Left lung (tissue), 10 donors: ENCODE measurements around the gene TMSB4X. TPM values are rescaled to one million over a fixed set of nuclear protein-coding genes. Genes with fewer than 3 reads are reported as not detected.
"Not testable (repeated sequence)": the region's sequence is repeated elsewhere in the genome, so short reads cannot be mapped to it uniquely, and the experiment has no call there.

Experiments
- ATAC-seq: fragments of 200-7000 bp; cut with Tn5 transposase; one replicate; pipeline ENCODE4 v1.9.1; 2020; ENCODE audit warnings: moderate library complexity
- DNase-seq, 4 donors: peaks; one replicate each; pipeline ENCODE4 v3.0.0-alpha.2; 2013 to 2020
- H3K27ac ChIP-seq, 2 donors: fragments of 200-600 bp; sonication (generic) in 1 of 2; one replicate each; pipeline versions ENCODE4 v1.5.0 to v1.8.0; 2020 to 2021
- H3K27me3 ChIP-seq, 2 donors: fragments of 200-600 bp; sonication (generic) in 1 of 2; one replicate each; pipeline versions ENCODE4 v1.5.0 to v1.8.0; 2020 to 2021
- H3K36me3 ChIP-seq, 2 donors: fragments of 200-600 bp; sonication (generic) in 1 of 2; one replicate each; pipeline versions ENCODE4 v1.5.0 to v1.8.0; 2020 to 2021
- H3K4me1 ChIP-seq, 2 donors: fragments of 200-600 bp; one replicate each; pipeline ENCODE4 v1.8.0; 2021
- H3K4me3 ChIP-seq, 2 donors: fragments of 200-600 bp; sonication (generic) in 1 of 2; one replicate each; pipeline versions ENCODE4 v1.5.0 to v1.8.0; 2020 to 2021; ENCODE audit warnings: mild to moderate bottlenecking in 1 of 2
- H3K9me3 ChIP-seq, 2 donors: fragments of 200-600 bp; sonication (generic) in 1 of 2; one replicate each; pipeline versions ENCODE4 v1.5.0 to v1.8.0; 2020 to 2021
- intact Hi-C, 2 donors: fragments of 100-400 bp; cut with DNase I; formaldehyde crosslinking; loops; one replicate each; pipeline versions ENCODE4 v1.11.2 to v1.14.2; 2022
- polyA plus RNA-seq, 6 donors: library from polyadenylated mRNA; unstranded; fragments of 120-200 nt; gene quantifications; one replicate each; pipeline ENCODE4 v1.2.1, GENCODE V29; 2013; ENCODE audit not compliant: insufficient read length in 6 of 6
- total RNA-seq, 2 donors: library from RNA; stranded (reverse); fragmentation: NEBNext Ultra II Directional; extraction: Animal tissue kit (Norgen Biotek cat#: 25700); gene quantifications; one replicate each; pipeline ENCODE4 v1.2.1, GENCODE V29; 2021
- TF ChIP-seq, protein P1 (sequence below), 2 donors: fragments of 200-600 bp; sonication (generic) in 1 of 2; IDR thresholded peaks; one replicate each; pipeline versions ENCODE4 v1.5.0 to v1.8.0; 2021; ENCODE audit warnings: antibody characterized with exemption in 2 of 2
- donor health status: DM: no; HTN: yes; CAD: no.
- donor health status: DM: no; HTN: no; CAD: no.

Gene TMSB4X
- total and polyA plus RNA-seq, 8 donors, result 3,301 to 4,791 (median 3,530) TPM

DNA sequence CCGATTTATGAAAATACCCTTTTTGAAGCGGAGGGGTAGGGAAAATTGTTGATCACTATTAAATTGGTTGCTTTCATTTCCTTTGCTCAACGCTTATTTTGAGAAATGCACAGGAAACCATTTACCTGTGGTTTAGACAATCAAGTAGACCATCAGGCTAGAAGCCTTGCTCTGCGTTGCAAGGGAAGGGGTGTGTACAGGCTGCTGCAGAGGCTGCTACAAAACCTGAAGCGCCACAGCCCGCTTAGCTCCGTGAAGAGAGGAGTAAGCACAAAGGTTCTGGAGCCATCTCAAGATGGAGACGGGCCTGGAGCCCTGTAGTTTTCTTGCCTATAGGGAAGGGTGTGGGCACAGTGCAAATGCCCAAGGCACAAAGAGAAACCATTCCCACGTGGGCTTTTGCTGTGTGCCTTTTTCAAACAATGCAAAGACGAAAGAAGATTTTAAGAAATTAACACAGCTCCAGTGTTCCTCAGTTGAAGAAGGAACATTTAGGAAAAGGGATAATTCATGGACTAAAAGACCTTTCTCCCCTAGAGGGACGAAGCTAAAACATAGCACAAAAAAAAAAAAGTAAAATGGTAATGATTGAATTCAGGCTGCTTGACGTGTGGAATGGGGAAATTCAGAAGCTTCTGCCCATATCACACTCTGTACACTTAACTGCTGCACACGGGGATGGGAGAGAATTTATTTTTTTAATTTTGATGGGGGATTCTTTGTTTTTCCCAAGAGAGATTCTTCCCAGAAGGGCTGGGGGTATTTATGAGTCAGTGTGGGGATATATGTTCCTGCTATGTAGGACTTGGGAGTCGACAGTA is 3.5 kb downstream of the TMSB4X start:
- peak overlapping the region; percentile 48 to 63 for H3K4me3 ChIP-seq
- peak; percentile 42 for ATAC-seq
- TF ChIP-seq, protein P1, sequence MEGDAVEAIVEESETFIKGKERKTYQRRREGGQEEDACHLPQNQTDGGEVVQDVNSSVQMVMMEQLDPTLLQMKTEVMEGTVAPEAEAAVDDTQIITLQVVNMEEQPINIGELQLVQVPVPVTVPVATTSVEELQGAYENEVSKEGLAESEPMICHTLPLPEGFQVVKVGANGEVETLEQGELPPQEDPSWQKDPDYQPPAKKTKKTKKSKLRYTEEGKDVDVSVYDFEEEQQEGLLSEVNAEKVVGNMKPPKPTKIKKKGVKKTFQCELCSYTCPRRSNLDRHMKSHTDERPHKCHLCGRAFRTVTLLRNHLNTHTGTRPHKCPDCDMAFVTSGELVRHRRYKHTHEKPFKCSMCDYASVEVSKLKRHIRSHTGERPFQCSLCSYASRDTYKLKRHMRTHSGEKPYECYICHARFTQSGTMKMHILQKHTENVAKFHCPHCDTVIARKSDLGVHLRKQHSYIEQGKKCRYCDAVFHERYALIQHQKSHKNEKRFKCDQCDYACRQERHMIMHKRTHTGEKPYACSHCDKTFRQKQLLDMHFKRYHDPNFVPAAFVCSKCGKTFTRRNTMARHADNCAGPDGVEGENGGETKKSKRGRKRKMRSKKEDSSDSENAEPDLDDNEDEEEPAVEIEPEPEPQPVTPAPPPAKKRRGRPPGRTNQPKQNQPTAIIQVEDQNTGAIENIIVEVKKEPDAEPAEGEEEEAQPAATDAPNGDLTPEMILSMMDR (IDR thresholded peaks at IDR 0.05), result no peak
- peaks cover 0 to 26% of the 10 kb centered on the region in 2 donors for H3K4me1 ChIP-seq
- H3K36me3 ChIP-seq, result peaks cover 0 to 4% of the 10 kb centered on the region in 2 donors
- intact Hi-C loops, result loop anchor here in 1 of 2 donors (10.0 kb wide), 1 partner anchor 116 kb away; no protein-coding TSS in a partner anchor
- peaks cover 0 to 12% of the 10 kb centered on the region in 2 donors for H3K27me3 ChIP-seq
- H3K9me3 ChIP-seq, result no peaks in the 10 kb centered on the region
- peak in 2 of 4 donors; percentile 73 to 77 for DNase-seq
- peak overlapping the region; percentile 97 to 98 for H3K27ac ChIP-seq

DNA sequence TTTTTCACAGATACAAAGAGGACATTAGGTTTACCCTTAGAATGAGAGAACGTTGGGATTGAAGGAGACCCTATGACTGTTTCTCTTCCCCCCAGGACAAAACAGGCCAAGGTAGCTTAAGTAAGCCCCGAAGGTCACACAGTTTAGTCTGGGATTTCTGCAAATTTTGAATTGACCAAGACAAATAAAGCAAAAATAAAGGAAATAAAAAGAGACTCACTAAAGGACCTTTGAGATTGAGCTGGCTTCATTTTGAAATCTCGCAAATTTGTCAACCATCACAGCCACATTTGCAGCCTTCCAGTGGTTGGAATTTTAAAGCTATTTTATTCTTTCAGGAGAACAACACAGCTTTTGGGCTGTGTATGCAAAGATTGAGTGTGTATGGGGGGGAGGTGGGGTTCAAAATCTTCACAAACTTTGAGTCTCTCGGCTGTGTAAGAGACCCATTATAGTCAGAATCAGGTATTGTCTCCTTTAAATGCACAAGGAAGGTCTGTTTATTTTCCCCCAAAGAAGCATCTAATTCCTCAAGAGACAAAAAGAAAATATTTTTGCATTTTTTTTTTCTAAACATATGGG is 4.2 kb downstream of the TMSB4X start:
- H3K4me1 ChIP-seq, result peaks cover 0 to 28% of the 10 kb centered on the region in 2 donors
- H3K4me3 ChIP-seq, result no peak overlapping the region
- H3K27ac ChIP-seq, result peak overlapping the region; percentile 97 to 98
- TF ChIP-seq, protein P1 (IDR thresholded peaks at IDR 0.05), result no peak
- peaks cover 0 to 12% of the 10 kb centered on the region in 2 donors for H3K27me3 ChIP-seq
- intact Hi-C loops, result loop anchor here in 1 of 2 donors (10.0 kb wide), 1 partner anchor 116 kb away; no protein-coding TSS in a partner anchor
- no peak for DNase-seq
- H3K9me3 ChIP-seq, result no peaks in the 10 kb centered on the region
- ATAC-seq, result no peak
- H3K36me3 ChIP-seq, result peaks cover 0 to 4% of the 10 kb centered on the region in 2 donors

DNA sequence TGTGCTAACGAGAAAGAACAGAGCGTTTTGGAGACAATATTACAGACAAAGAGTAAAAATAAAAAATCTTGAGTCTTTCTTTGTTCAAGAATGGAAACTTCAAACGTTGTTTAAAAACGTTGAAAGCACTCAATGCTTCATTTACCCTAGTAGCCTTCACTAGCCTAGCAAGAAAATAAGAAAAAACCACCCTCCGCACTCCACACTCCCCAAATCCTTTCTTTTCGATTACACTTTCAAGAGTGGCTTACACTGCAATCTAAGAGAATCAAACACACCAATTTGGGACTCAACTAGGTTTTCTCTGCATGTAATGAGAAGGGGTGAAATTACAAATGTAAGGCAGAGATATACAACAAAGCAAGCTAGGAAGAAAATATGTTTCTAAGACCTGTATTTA is 4.7 kb downstream of the TMSB4X start:
- H3K27me3 ChIP-seq, result peaks cover 0 to 12% of the 10 kb centered on the region in 2 donors
- intact Hi-C loops, result loop anchor here in 1 of 2 donors (10.0 kb wide), 1 partner anchor 115 kb away; no protein-coding TSS in a partner anchor
- peak overlapping the region; percentile 97 to 98 for H3K27ac ChIP-seq
- no peaks in the 10 kb centered on the region for H3K9me3 ChIP-seq
- ATAC-seq, result no peak
- H3K36me3 ChIP-seq, result peaks cover 0 to 4% of the 10 kb centered on the region in 2 donors
- H3K4me3 ChIP-seq, result no peak overlapping the region
- TF ChIP-seq, protein P1 (IDR thresholded peaks at IDR 0.05), result no peak
- DNase-seq, result no peak
- H3K4me1 ChIP-seq, result peaks cover 0 to 33% of the 10 kb centered on the region in 2 donors

DNA sequence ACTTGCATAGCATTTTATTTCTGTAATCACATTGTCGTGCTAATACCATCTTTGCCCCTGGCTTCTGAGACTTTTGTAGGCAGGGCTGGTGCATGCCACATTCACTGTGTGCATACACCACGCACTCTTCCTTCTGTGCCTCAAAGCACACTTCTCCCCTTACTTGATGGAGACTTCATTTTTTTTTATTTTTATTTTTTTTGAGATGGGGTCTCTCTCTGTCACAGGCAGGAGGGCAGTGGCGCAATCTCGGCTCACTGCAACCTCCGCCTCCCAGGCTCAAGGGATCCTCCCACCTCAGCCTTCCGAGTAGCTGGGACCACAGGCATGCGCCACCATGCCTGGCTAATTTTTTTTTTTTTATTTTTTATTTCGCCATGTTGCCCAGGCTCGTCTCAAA is 5.1 kb downstream of the TMSB4X start:
- peak overlapping the region; percentile 97 to 98 for H3K27ac ChIP-seq
- H3K36me3 ChIP-seq, intact Hi-C loops, H3K9me3 ChIP-seq, ATAC-seq, DNase-seq, H3K4me3 ChIP-seq: not testable (repeated sequence)
- H3K27me3 ChIP-seq, result peaks cover 0 to 12% of the 10 kb centered on the region in 2 donors
- peaks cover 3 to 37% of the 10 kb centered on the region in 2 donors for H3K4me1 ChIP-seq

DNA sequence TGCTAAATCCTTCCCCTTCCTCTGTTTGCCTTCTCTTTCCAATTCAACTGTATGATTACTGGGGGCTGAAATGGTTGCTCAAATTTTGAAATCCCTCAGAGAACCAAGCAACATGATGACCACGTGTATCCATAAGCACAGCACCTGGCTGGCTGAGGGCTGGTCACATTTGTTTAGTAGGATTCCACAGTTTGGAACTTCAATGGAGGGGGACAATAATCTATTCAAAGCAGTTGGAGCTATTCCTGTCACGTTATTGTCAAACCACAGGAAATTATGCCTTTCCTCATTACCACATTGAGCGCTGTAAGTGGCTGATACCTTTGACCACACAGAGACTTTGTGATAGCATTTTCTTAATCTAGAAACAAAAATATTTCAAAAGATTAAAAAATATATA is 7.0 kb downstream of the TMSB4X start:
- intact Hi-C loops, result no loop called here

More for the DNA sequence above, 7.0 kb downstream of the TMSB4X start:
- DNase-seq (no peak), ATAC-seq (no peak)
- TF ChIP-seq, protein P1 (IDR thresholded peaks at IDR 0.05), result no peak
- H3K36me3 ChIP-seq, result peaks cover 0 to 4% of the 10 kb centered on the region in 2 donors
- H3K4me1 ChIP-seq, result peaks cover 3 to 38% of the 10 kb centered on the region in 2 donors
- no peak overlapping the region for H3K4me3 ChIP-seq
- peak overlapping the region in 1 of 2 donors; percentile 58 for H3K27ac ChIP-seq
- peaks cover 0 to 4% of the 10 kb centered on the region in 2 donors for H3K27me3 ChIP-seq
- H3K9me3 ChIP-seq, result no peaks in the 10 kb centered on the region
